Measurements from ENCODE around the gene AVP. TPM values are rescaled to one million over a fixed set of nuclear protein-coding genes. Genes with fewer than 3 reads are reported as not detected.

AVP gene
- total and polyA plus RNA-seq, 9 of the 15 experiments (the other 6 are each of a cell fraction or from before 2014, with no cell fraction given) = not detected

DNA sequence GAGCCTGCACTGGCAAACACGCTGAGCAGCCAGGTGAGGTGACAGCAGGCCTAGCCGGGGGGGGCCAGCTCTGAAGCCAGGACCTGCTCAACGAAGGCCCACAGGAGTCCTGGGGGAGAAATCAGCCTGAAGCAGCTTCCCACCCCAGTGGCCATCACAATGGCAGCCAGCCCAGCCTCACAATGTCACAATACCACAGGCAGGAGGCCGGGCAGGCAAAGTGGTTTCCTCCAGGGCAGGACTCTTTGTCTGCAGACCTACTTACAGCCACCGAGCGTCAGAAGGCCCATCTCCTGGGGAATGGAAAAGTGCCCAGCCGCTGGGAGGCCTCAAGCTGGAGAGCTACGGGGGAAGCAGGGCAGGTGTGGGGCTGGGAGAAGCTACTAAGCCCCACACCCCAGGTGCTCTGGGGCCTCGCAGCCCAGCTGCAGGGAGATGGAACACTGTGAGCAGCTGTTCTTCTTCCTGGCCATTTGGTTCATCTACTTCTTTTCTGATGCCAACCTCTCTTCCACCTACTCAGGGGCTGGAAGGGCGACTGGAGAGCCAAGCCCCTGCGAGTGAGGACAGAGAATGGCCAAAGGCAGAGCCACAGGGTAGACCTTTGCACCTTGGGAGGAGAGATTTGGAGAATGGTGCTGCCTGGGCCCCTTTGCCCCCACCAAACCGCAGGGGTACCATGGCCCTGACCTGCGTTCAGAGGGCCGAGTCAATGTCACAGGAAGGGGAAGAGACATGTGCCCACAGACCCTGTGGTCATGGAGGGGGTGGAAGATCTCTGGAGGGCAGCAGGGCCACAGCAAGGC, 22.3 kb upstream of the AVP start:
- Histone ChIP-seq H3K36me3 (ENCODE audit: control insufficient read depth, insufficient read depth, low read length) (no peaks in the 10 kb centered on the region; the same call in 2 of the 3 replicates), H3K9me3 (replicated peaks; ENCODE audit: control insufficient read depth, insufficient read depth, low read depth, low read length) (no peaks in the 10 kb centered on the region), H3K9ac (ENCODE audit: insufficient read depth in 1 of 2, low read depth in 2 of 2, low read length in 2 of 2) (no peak overlapping the region), H3K4me2 (ENCODE audit: insufficient read depth, low read length) (no peak overlapping the region), H3K4me1 (replicated peaks in 1 of 2; ENCODE audit: control insufficient read depth in 2 of 2, insufficient read depth in 2 of 2, low read length in 2 of 2) (peaks cover 0 to 11% of the 10 kb centered on the region in 2 experiments; a peak in 4 of 5 replicates), H3K27me3 (ENCODE audit: control insufficient read depth in 2 of 2, insufficient read depth in 2 of 2, low read length in 2 of 2) (no peaks in the 10 kb centered on the region), H3K4me3 (no peak overlapping the region), H4K20me1 (replicated peaks; ENCODE audit: control insufficient read depth, insufficient read depth, low read length) (peaks cover 3% of the 10 kb centered on the region; the same call in 1 of the 2 replicates), H3K27ac (ENCODE audit: extremely low read depth, low read depth, low read length) (no peak overlapping the region), H2AFZ (ENCODE audit: low read depth, low read length) (no peak overlapping the region), H3K9me1 (ENCODE audit: control insufficient read depth, insufficient read depth, low read length) (no peaks in the 10 kb centered on the region), H3K79me2 (ENCODE audit: control insufficient read depth, insufficient read depth, low read length) (no peaks in the 10 kb centered on the region)
- intact Hi-C loops (cut with micrococcal nuclease) (loop anchor here (5.0 kb wide), 1 partner anchor 40 kb away; no protein-coding TSS in a partner anchor), in situ Hi-C loops (cut with MboI) (no loop called here)
- ATAC-seq (no peak), DNase-seq (ENCODE audit: extremely low read depth in 1 of 4, low spot score in 3 of 4) (no peak), FAIRE-seq (no peak)
- TF ChIP-seq SRF (CRISPR knock-in tag; IDR thresholded peaks at IDR 0.05) (no peak), POLR2G (IDR thresholded peaks at IDR 0.05; ENCODE audit: low read depth, low read length) (0 out of 2 replicates have a peak, but pooled peaks have one; percentile 12)
- POLR2A ChIA-PET = interaction anchor here (1.6 kb wide), 1 partner anchor 22 kb away, joined by 3 read pairs; no protein-coding TSS in a partner anchor
- 65% methylated on average over 13 of the region's 14 CpGs for WGBS (ENCODE audit: insufficient coverage, low coverage, missing lambda C conversion rate)
- CTCF ChIA-PET (ENCODE audit: low intra/inter-chr PET ratio) = no interaction called here
- BruUV-seq (replicated peaks) = no TSS peak

DNA sequence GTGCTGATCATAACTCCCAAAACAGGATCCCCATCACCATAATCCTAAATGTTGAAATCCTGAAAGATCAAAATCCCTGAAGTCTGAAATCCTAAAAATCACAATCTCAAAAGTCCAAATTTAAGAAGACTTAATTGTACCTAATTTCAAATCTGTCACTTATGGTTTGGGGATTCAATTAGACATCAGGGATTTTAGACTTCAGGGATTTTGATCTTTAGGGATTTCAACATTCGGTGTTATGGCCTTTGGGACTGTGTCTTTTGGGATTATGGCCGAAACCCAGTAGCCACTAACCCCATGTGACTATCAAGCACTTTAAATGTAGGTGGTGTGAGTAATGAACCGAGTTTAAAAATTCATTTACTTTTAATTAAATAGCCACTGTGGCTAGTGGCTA, 21.7 kb upstream of the AVP start:
- no peaks in the 10 kb centered on the region for H3K9me3 ChIP-seq (replicated peaks; ENCODE audit: control insufficient read depth, insufficient read depth, low read depth, low read length)
- no peak overlapping the region for H3K4me2 ChIP-seq (ENCODE audit: insufficient read depth, low read length)
- H3K4me3 ChIP-seq = no peak overlapping the region
- H3K9me1 ChIP-seq (ENCODE audit: control insufficient read depth, insufficient read depth, low read length) = no peaks in the 10 kb centered on the region
- ATAC-seq (no peak), DNase-seq (ENCODE audit: extremely low read depth in 1 of 4, low spot score in 3 of 4) (no peak), FAIRE-seq (no peak)
- peaks cover 0 to 7% of the 10 kb centered on the region in 2 experiments; a peak in 2 of 5 replicates for H3K4me1 ChIP-seq (replicated peaks in 1 of 2; ENCODE audit: control insufficient read depth in 2 of 2, insufficient read depth in 2 of 2, low read length in 2 of 2)
- H4K20me1 ChIP-seq (replicated peaks; ENCODE audit: control insufficient read depth, insufficient read depth, low read length) = peaks cover under 1% of the 10 kb centered on the region; the same call in 1 of the 2 replicates
- POLR2A ChIA-PET = interaction anchor here (1.6 kb wide), 1 partner anchor 22 kb away, joined by 3 read pairs; no protein-coding TSS in a partner anchor
- intact Hi-C loops (cut with micrococcal nuclease) = loop anchor here (5.0 kb wide), 1 partner anchor 39 kb away; no protein-coding TSS in a partner anchor
- BruUV-seq (replicated peaks) = no TSS peak
- H3K36me3 ChIP-seq (ENCODE audit: control insufficient read depth, insufficient read depth, low read length) = no peaks in the 10 kb centered on the region; the same call in 2 of the 3 replicates
- H3K79me2 ChIP-seq (ENCODE audit: control insufficient read depth, insufficient read depth, low read length) = no peaks in the 10 kb centered on the region
- H2AFZ ChIP-seq (ENCODE audit: low read depth, low read length) = no peak overlapping the region
- H3K9ac ChIP-seq (ENCODE audit: insufficient read depth in 1 of 2, low read depth in 2 of 2, low read length in 2 of 2) = no peak overlapping the region
- CTCF ChIA-PET (ENCODE audit: low intra/inter-chr PET ratio) = no interaction called here
- in situ Hi-C loops (cut with MboI) = no loop called here
- 65% methylated on average over 3 of the region's 3 CpGs for WGBS (ENCODE audit: insufficient coverage, low coverage, missing lambda C conversion rate)
- H3K27me3 ChIP-seq (ENCODE audit: control insufficient read depth in 2 of 2, insufficient read depth in 2 of 2, low read length in 2 of 2) = no peaks in the 10 kb centered on the region
- H3K27ac ChIP-seq (ENCODE audit: extremely low read depth, low read depth, low read length) = no peak overlapping the region
- TF ChIP-seq FIP1L1 (IDR thresholded peaks at IDR 0.05; ENCODE audit: low read depth, low read length, poor library complexity, severe bottlenecking) (no peak), HNRNPK (IDR thresholded peaks at IDR 0.05; ENCODE audit: low read depth, low read length, poor library complexity, severe bottlenecking) (no peak), RBM39 (optimal IDR thresholded peaks at IDR 0.05; ENCODE audit: low read depth, low read length) (no peak), TSC22D4 (tag; IDR thresholded peaks at IDR 0.05) (no peak), ZFX (CRISPR knock-in tag; IDR thresholded peaks at IDR 0.05) (no peak), ZNF184 (CRISPR knock-in tag; IDR thresholded peaks at IDR 0.05) (no peak)

Data from K562 (cell line).